GM18870 (cell line): Measurements from ENCODE around the gene CHRNG.

Source experiments
- ATAC-seq: cut with Tn5 transposase; IDR thresholded peaks from one replicate; pipeline ENCODE4 v1.9.1; 2021; ENCODE audit warnings: moderate library complexity; ENCODE audit not compliant: unreplicated experiment

CHRNG gene

GRCh38 chr2:232504438-232504837 lies 35.1 kb upstream of the CHRNG start:
- no peak for ATAC-seq

- ATAC-seq = no peak
Observed at GRCh38 chr2:232505856-232506255, 33.6 kb upstream of the CHRNG start.

GRCh38 chr2:232506709-232507108 lies 32.8 kb upstream of the CHRNG start:
- no peak for ATAC-seq

GRCh38 chr2:232508251-232508650 lies 31.2 kb upstream of the CHRNG start:
- ATAC-seq = no peak

- no peak for ATAC-seq
Observed at GRCh38 chr2:232511336-232511890, 28.1 kb upstream of the CHRNG start.

GRCh38 chr2:232512602-232513001 lies 26.9 kb upstream of the CHRNG start:
- ATAC-seq = no peak

- no peak for ATAC-seq
Observed at GRCh38 chr2:232513353-232513752, 26.1 kb upstream of the CHRNG start.

- no peak for ATAC-seq
Observed at GRCh38 chr2:232515639-232516038, 23.9 kb upstream of the CHRNG start.

- no peak for ATAC-seq
Observed at GRCh38 chr2:232516551-232516950, 22.9 kb upstream of the CHRNG start.

- ATAC-seq = no peak
Observed at GRCh38 chr2:232518844-232519243, 20.6 kb upstream of the CHRNG start.

GRCh38 chr2:232519581-232520438 lies 19.7 kb upstream of the CHRNG start, which contains the start of gene PRSS56:
Gene PRSS56 (plus strand): TSS chr2:232520388. CDS start chr2:232520599, 211 bp downstream.
- ATAC-seq = no peak

- ATAC-seq = no peak
Observed at GRCh38 chr2:232520489-232520888, 19.0 kb upstream of the CHRNG start.

GRCh38 chr2:232521098-232521497 lies 18.4 kb upstream of the CHRNG start:
- ATAC-seq = no peak

GRCh38 chr2:232521959-232522622 lies 17.4 kb upstream of the CHRNG start:
- ATAC-seq = no peak

GRCh38 chr2:232522623-232523401 lies 16.7 kb upstream of the CHRNG start:
- ATAC-seq = no peak

GRCh38 chr2:232523402-232523681 lies 16.1 kb upstream of the CHRNG start:
- no peak for ATAC-seq

GRCh38 chr2:232523682-232524597 lies 15.6 kb upstream of the CHRNG start:
- no peak for ATAC-seq

- ATAC-seq = no peak
Observed at GRCh38 chr2:232524771-232525170, 14.7 kb upstream of the CHRNG start.

- ATAC-seq = no peak
Observed at GRCh38 chr2:232525199-232525598, 14.3 kb upstream of the CHRNG start.

- ATAC-seq = no peak
Observed at GRCh38 chr2:232525791-232526371, 13.6 kb upstream of the CHRNG start, which contains the start of gene CHRND. Gene CHRND (plus strand): TSS chr2:232526160. CDS start chr2:232526216, 56 bp downstream.
